ENCODE data around the gene UGDH.

DNA sequence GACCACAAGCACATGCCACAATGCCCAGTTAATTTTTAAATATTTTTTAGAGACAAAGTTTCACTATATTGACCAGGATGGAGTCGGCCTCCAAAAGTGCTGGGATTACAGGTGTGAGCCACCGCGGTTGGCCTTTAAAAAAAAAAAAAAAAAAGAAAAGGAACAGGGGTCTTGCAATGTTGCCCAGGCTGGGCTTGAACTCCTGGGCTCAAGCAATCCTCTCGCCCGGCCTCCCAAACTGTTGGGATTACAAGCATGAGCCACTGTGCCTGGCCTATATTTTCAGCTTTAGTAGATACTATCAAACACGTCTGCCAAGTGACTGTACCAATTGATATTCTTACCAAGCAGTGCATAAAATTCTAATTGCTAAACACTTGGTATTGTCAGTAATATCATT, 8.8 kb downstream of the UGDH start:
- TF ChIP-seq POLR2A (IDR thresholded peaks at IDR 0.05) (no peak), POLR2AphosphoS5 (IDR thresholded peaks at IDR 0.05) (no peak)
- TF ChIP-seq, protein P1, sequence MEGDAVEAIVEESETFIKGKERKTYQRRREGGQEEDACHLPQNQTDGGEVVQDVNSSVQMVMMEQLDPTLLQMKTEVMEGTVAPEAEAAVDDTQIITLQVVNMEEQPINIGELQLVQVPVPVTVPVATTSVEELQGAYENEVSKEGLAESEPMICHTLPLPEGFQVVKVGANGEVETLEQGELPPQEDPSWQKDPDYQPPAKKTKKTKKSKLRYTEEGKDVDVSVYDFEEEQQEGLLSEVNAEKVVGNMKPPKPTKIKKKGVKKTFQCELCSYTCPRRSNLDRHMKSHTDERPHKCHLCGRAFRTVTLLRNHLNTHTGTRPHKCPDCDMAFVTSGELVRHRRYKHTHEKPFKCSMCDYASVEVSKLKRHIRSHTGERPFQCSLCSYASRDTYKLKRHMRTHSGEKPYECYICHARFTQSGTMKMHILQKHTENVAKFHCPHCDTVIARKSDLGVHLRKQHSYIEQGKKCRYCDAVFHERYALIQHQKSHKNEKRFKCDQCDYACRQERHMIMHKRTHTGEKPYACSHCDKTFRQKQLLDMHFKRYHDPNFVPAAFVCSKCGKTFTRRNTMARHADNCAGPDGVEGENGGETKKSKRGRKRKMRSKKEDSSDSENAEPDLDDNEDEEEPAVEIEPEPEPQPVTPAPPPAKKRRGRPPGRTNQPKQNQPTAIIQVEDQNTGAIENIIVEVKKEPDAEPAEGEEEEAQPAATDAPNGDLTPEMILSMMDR (IDR thresholded peaks at IDR 0.05), result no peak

Data from breast epithelium (tissue), 3 donors.